ENCODE data around the gene COP1.

- no peak for TF ChIP-seq RFX5 (IDR thresholded peaks at IDR 0.05; ENCODE audit: borderline replicate concordance, low read depth, low read length)
- TF ChIP-seq CTCF (IDR thresholded peaks at IDR 0.05; ENCODE audit: control extremely low read depth in 1 of 3, insufficient read depth in 1 of 3, low read depth in 1 of 3, low read length in 3 of 3), result no peak
- no peak for TF ChIP-seq TEAD4 (IDR thresholded peaks at IDR 0.05; ENCODE audit: low read depth, low read length)
- no peak for TF ChIP-seq RAD21 (IDR thresholded peaks at IDR 0.05 in 1 of 2, conservative IDR thresholded peaks at IDR 0.05 in 1 of 2; ENCODE audit: low read depth in 2 of 2, low read length in 2 of 2)
- TF ChIP-seq KDM4A (IDR thresholded peaks at IDR 0.05; ENCODE audit: low read depth, low read length, severe bottlenecking), result no peak
These were observed 8.7 kb downstream of the COP1 start for GRCh38 chr1:176198413-176198812.
